ENCODE data around the gene FBXL16.
A peak's percentile ranks its signal among the peaks of the same experiment; 100 is the strongest.

Gene FBXL16

DNA sequence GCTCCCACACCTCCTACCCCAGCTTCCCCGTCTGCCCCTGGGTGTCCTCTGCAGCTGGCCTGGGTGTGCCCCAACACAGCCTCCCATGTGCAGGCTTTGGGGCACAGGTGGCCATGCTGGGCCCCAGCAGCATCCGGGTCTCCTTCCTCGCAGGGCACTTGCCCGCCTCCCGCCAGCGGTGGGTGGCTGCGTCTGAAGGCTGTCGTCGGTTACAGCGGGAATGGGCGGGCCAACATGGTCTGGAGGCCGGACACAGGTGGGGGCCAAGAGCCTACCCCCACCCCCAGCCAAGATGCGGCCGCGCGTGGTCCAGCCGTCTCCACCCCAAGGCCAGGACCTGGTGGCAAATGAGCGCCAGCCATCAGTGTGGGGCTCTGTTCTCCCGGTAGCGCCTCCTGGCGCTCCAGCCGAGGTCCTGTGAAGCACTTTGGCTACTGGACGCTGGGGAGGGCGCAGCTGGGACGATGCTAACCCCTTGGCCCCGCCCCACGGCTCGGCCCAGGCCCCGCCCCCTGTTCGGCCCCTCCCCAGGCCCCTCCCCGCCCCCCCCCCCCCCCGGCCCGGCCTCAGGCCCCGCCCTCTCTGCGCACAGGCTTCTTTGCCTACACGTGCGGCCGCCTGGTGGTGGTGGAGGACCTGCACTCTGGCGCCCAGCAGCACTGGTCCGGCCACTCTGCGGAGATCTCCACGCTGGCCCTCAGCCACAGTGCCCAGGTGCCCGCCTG is 45.0 kb downstream of the FBXL16 start:
- peak; percentile 57 for DNase-seq (ENCODE audit: low read depth)

DNA sequence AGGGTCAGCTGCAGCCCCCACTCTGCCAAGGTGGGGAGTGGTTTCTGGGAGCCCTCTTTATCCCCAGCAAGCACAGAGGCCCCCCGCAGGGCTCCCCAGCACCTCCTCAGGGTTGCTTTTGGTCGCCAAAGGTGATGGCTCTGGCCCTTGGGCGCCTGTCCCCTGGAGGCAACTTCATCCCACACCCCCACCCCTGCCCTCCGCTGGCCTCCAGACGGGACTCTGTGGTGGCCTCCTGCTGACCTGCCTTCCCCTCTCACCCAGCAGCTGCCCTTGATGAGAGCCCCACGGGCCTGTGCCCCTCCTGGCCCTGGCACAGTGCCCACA is 45.5 kb downstream of the FBXL16 start:
- DNase-seq (ENCODE audit: low read depth), result no peak

- DNase-seq (ENCODE audit: low read depth), result no peak
Measured at GRCh38 chr16:659618-660017, 46.0 kb downstream of the FBXL16 start.

DNA sequence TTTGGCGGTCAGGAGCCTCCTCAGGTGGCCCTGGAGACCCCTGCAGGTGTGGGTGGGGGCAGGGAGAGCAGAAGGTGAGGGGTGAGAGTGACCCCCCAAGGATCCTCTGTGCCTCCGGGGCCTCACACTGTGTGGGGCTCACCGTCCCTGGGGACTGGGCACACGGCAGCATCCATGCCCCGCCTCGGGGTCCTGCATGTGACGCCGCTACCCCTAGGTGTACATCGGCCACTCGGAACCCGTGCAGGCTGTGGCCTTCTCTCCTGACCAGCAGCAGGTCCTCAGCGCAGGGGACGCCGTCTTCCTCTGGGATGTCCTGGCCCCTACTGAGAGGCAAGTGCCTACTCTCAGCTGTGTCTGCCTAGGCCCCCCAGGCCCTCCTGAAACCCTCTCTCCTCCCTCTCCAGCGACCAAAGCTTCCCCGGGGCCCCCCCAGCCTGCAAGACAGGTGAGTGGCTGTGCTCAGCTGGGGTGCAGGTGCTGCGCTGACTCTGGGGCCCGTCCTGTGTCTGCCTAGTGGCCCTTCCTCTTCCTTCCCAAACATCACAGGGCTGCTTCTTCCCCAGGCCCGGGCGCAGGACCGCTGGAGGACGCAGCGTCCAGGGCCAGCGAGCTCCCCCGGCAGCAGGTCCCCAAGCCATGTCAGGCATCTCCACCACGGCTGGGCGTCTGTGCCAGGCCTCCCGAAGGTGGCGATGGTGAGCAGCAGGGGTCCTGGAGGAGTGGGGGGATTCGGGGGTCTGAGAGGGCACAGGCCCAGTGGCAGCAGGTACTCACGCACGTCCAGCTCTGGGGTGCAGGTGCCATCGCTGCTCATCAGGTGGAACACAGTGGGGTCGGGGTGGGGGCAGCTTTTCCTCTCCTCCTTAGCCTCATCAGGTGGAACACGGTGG is 46.7 kb downstream of the FBXL16 start:
- DNase-seq (ENCODE audit: low read depth), result no peak

- no peak for DNase-seq (ENCODE audit: low read depth)
Measured at GRCh38 chr16:657487-657886, 48.1 kb downstream of the FBXL16 start.

GRCh38 chr16:654034-654433 is 51.6 kb downstream of the FBXL16 start:
- no peak for DNase-seq (ENCODE audit: low read depth)

DNA sequence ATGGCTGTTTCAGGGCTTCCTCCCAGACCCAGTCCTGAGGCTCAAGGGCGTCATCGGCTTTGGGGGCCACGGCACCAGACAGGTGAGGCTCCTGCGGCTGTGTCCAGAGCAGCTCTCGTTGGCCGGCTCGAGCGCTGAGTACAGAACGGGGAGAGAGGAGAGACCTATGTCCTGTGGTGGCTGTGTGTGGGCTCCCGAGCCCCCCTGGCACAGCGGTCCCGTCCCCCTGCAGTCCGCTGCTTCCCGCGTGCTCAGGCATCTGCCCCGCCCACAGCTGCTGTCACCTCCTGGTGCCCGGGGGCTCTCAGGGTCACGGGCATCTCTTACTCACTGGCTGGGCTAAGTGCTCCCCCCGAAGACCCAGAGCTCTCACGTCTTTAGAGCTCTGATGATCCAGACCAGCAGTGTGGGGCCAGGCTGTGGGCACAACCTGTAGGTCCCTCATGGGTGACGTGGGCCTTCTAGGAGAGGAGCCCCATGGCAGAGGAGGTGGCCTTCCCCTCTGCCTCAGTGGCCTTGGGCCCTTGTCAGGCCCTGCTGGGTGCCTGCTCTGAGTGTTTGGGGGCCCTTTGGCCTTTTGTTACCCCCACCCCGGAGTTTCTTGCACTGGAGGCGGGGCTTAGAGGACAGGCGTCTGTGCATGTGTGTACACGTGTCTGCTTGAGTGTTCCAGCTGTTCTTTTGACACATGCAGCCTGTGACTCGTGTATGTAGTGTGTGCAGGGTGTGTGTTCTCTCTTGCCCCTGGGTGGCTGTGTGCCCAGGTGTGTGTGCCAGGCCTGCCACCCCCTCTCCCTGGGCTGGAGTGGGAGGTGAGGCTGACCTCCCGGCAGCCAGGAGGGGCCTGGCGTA is 52.9 kb downstream of the FBXL16 start:
- no peak for DNase-seq (ENCODE audit: low read depth)

DNA sequence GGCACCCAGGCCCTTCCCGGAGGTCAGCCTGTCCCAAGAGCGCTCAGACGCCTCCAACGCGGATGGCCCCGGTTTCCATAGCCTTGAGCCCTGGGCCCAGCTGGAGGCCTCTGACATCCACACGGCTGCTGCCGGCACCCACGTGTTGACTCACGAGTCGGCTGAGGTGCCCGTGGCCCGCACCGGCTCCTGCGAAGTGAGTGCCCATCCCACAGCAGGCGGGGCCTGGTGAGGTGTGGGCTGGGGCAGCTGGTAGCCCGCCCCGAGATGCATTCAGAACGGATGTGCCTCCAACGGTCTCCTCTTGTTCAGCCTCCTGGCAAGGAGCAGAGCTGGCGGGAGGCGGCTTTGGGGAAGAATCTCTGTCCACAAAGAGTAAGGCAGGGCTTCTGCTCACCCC is 53.8 kb downstream of the FBXL16 start:
- DNase-seq (ENCODE audit: low read depth), result no peak

GRCh38 chr16:649631-650030 is 56.0 kb downstream of the FBXL16 start:
- no peak for DNase-seq (ENCODE audit: low read depth)

GRCh38 chr16:648781-649589 is 56.6 kb downstream of the FBXL16 start, which contains the start of gene WDR90:
WDR90 (plus strand) TSS chr16:649365; CDS start chr16:649417, 52 bp downstream.
- peak; percentile 83 for DNase-seq (ENCODE audit: low read depth)

- no peak for DNase-seq (ENCODE audit: low read depth)
Measured at GRCh38 chr16:648071-648780, 57.4 kb downstream of the FBXL16 start.

DNA sequence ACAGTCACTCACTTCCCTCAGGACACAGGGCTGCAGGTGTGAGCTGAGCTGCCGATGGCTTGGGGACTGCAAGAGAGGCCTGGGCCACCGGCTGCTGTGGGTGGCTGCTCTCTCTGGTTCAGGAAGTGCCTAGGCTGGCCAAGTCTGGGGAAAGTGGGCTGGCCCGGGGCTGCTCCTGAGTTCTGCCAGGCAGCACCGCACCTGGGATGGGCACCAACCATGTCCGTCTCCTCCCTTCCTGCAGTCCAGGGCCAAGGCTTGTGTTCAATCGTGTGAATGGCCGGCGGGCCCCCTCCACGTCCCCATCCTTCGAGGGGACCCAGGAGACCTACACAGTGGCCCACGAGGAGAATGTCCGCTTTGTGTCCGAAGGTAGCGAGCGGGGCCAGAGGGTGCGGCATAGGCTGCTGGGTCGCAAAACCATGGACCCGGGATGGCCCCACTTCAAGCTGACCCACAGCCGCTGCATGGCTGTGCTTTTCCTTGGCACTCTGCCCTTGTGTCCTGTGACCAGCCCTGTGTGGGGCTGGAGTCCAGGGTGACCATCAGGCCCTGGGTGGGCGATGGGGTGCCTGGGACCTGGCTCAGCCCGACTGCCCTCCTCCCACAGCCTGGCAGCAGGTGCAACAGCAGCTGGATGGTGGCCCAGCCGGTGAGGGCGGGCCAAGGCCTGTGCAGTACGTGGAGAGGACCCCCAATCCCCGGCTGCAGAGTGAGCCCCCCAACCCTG is 58.3 kb downstream of the FBXL16 start:
- no peak for DNase-seq (ENCODE audit: low read depth)

- DNase-seq (ENCODE audit: low read depth), result no peak
Measured at GRCh38 chr16:646679-647172, 58.9 kb downstream of the FBXL16 start.

DNA sequence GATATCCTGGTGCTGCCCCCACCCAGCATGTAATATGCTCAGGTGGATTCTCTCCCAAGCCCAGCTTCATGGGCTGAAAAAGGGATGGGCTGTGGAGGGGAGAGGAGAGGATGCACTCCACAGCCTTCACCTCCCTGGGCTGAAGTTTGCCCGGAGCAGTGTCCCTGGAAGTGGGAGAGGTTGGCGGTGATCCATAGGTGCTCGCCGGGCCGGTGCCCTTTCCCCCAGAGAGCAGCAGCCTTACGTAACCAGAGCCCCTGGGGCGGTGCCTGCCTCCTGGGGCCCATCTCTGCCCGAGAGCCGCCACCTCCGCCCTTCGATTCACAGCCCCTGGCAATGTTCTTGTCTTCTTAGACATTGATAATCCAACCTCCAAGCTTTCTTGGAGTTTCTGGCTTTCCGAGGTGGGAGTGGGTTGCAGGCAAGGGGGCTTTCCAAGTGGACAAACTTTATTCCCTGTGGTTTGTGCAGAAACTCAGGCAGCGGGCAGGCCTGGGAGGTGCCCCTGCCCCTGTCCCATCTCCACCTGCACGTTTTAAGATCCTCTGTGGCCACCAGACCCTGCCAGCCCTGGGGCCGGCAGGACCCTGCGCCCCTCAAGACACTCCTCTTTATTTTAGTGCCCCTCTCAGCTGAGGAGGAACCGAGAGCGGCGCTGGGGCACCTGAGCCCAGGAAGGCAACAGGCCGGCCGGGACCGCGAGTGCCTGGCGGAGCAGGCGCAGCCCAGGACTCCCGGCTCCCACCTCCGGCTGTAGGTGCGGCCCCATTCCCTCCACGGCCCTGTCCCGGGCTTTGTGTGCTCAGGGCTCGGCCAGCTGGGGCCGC is 59.5 kb downstream of the FBXL16 start:
- DNase-seq (ENCODE audit: low read depth), result no peak

DNA sequence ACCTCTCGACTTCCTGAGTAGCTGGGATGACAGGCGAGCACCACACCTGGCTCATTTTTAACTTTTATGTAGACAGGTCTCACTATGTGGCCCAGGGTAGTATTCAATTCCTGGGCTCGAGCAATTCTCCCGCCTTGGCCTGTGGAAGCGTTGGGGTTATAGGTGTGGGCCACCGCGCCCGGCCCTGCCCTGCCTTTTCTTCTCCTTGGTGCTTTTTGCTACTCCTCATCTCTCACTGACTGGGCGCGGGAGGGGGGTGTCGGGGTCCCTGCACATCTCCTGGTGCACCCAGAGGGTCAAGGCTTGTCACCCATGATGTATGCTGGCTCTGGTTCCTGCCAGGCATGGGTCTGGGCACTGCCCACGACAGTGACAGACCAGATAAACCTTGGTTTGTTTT is 61.0 kb downstream of the FBXL16 start:
- DNase-seq (ENCODE audit: low read depth), result no peak

GRCh38 chr16:643050-643368 is 62.6 kb downstream of the FBXL16 start:
- DNase-seq (ENCODE audit: low read depth), result no peak

Data from stromal cell of bone marrow (primary cell).